Endothelial cell of umbilical vein (primary cell): ENCODE measurements around the gene RPS8. TPM values are rescaled to one million over a fixed set of nuclear protein-coding genes. Genes with fewer than 3 reads are reported as not detected.

ENCODE experiments used
- BruUV-seq: library from RNA; stranded (reverse); fragments of 400-500 nt; replicated peaks from 2 replicates; lab custom pipeline; 2021; lab: Mats Ljungman, UMichigan
- CTCF ChIA-PET: fragments of 300-600, 350-600 bp; sonication (Branson Sonifier 250); formaldehyde crosslinking; loops from one replicate; lab custom pipeline; 2021; ENCODE audit warnings: antibody characterized with exemption, inconsistent platforms; lab: Charles Lee
- POLR2A ChIA-PET: fragments of 300-600, 350-600 bp; sonication (Branson Sonifier 250); formaldehyde crosslinking; loops from one replicate; lab custom pipeline; 2021; ENCODE audit warnings: antibody characterized with exemption, inconsistent platforms; lab: Charles Lee
- DNase-seq: peaks from one replicate; pipeline ENCODE4 v3.0.0-alpha.2; 2011; ENCODE audit warnings: low read depth, low spot score
- FAIRE-seq: peaks from 2 replicates; lab custom pipeline; 2011; peaks lifted over from hg19 to GRCh38; lab: Jason Lieb, UNC
- H2AFZ ChIP-seq: 2 replicates; pipeline ENCODE4 v1.6.0; 2012; ENCODE audit warnings: low read depth, low read length, control low read depth, inconsistent platforms
- H3K27ac ChIP-seq: 2 replicates; pipeline ENCODE4 v1.5.1; 2011; ENCODE audit warnings: low read depth, mild to moderate bottlenecking, control low read depth, low read length, moderate library complexity; ENCODE audit not compliant: insufficient read depth
- H3K27me3 ChIP-seq, 2 experiments: 2 replicates each; pipeline versions ENCODE4 v1.6.0 to v1.6.1; 2011; ENCODE audit warnings: low read length in 2 of 2, mixed read lengths in 1 of 2; ENCODE audit not compliant: control insufficient read depth in 2 of 2, insufficient read depth in 2 of 2
- H3K36me3 ChIP-seq, 2 experiments: 2 replicates in 1 of 2; 3 replicates in 1 of 2; pipeline ENCODE4 v1.5.1; 2011; ENCODE audit warnings: low read length in 2 of 2, mild to moderate bottlenecking in 1 of 2, moderate library complexity in 1 of 2; ENCODE audit not compliant: control insufficient read depth in 2 of 2, insufficient read depth in 2 of 2; ENCODE audit errors: extremely low read depth in 1 of 2
- H3K4me1 ChIP-seq: 3 replicates; pipeline ENCODE4 v1.5.1; 2011; ENCODE audit warnings: mild to moderate bottlenecking, low read length; ENCODE audit not compliant: control insufficient read depth, insufficient read depth; ENCODE audit errors: extremely low read depth
- H3K4me2 ChIP-seq: 2 replicates; pipeline ENCODE4 v1.6.1; 2011; ENCODE audit warnings: low read length, control low read depth, mixed read lengths; ENCODE audit not compliant: insufficient read depth
- H3K4me3 ChIP-seq, 3 experiments: fragments of 200-600 bp in 1 of 3; sonication (generic), shearing (Covaris generic) in 1 of 3; replicated peaks in 1 of 3; 2 replicates each; pipeline ENCODE4 v1.5.1; 2011 to 2016; ENCODE audit warnings: control low read depth in 3 of 3, low read length in 3 of 3, mild to moderate bottlenecking in 2 of 3, inconsistent platforms in 1 of 3, low read depth in 1 of 3, moderate library complexity in 1 of 3; ENCODE audit not compliant: insufficient read depth in 1 of 3
- H3K79me2 ChIP-seq: 2 replicates; pipeline ENCODE4 v1.6.0; 2012; ENCODE audit warnings: low read length, inconsistent platforms; ENCODE audit not compliant: control insufficient read depth, insufficient read depth
- H3K9ac ChIP-seq: replicated peaks from 2 replicates; pipeline ENCODE3; 2011; ENCODE audit warnings: low read length, control low read depth; ENCODE audit not compliant: insufficient read depth; ENCODE audit errors: extremely low read depth
- H3K9me1 ChIP-seq: replicated peaks from 3 replicates; pipeline ENCODE4 v1.6.0; 2011; ENCODE audit warnings: mild to moderate bottlenecking, low read length; ENCODE audit not compliant: control insufficient read depth, insufficient read depth; ENCODE audit errors: extremely low read depth
- H3K9me3 ChIP-seq: replicated peaks from 2 replicates; pipeline ENCODE4 v1.5.1; 2012; ENCODE audit warnings: low read length, inconsistent platforms; ENCODE audit not compliant: control insufficient read depth, insufficient read depth
- H4K20me1 ChIP-seq: replicated peaks from 2 replicates; pipeline ENCODE3; 2011; ENCODE audit warnings: mild to moderate bottlenecking, low read length; ENCODE audit not compliant: control insufficient read depth, insufficient read depth; ENCODE audit errors: extremely low read depth
- CTCF ChIP-seq, 2 donors: IDR thresholded peaks; 1 replicate in 1 of 2; 2 replicates in 1 of 2; pipeline ENCODE4 v1.5.1; 2011; ENCODE audit warnings: low read length in 2 of 2, mild to moderate bottlenecking in 2 of 2, moderate library complexity in 2 of 2, control low read depth in 1 of 2, inconsistent platforms in 1 of 2, low read depth in 1 of 2; ENCODE audit not compliant: insufficient read depth in 1 of 2; ENCODE audit errors: extremely low read depth in 1 of 2
- EZH2 ChIP-seq: IDR thresholded peaks from 2 replicates; pipeline ENCODE4 v1.6.1; 2012; ENCODE audit warnings: borderline replicate concordance, low read depth, mild to moderate bottlenecking, moderate library complexity, low read length, inconsistent platforms; ENCODE audit not compliant: severe bottlenecking
- FOS ChIP-seq: IDR thresholded peaks from 2 replicates; pipeline ENCODE4 v1.6.1; 2011; ENCODE audit warnings: mild to moderate bottlenecking, low read length, moderate library complexity, borderline replicate concordance; ENCODE audit not compliant: insufficient read depth
- GATA2 ChIP-seq: IDR thresholded peaks from 2 replicates; pipeline ENCODE4 v1.7.0; 2011; ENCODE audit warnings: low read depth, mild to moderate bottlenecking, moderate library complexity, mixed read lengths, low read length; ENCODE audit not compliant: insufficient read length, insufficient read depth
- JUN ChIP-seq: IDR thresholded peaks from 2 replicates; pipeline ENCODE4 v1.6.1; 2011; ENCODE audit warnings: borderline replicate concordance, low read depth; ENCODE audit not compliant: insufficient read length, insufficient read depth
- MYC ChIP-seq: IDR thresholded peaks from one replicate; pipeline ENCODE4 v1.6.1; 2011; ENCODE audit warnings: mild to moderate bottlenecking, low read depth, low read length
- POLR2A ChIP-seq: IDR thresholded peaks from 2 replicates; pipeline ENCODE4 v1.6.1; 2012; ENCODE audit warnings: low read depth, mild to moderate bottlenecking, control low read depth, low read length
- POLR2AphosphoS5 ChIP-seq: IDR thresholded peaks from 2 replicates; pipeline ENCODE4 v1.6.1; 2012; ENCODE audit warnings: low read depth, mild to moderate bottlenecking, control low read depth, low read length, moderate library complexity; ENCODE audit not compliant: insufficient read depth
- dilution Hi-C: fragments of 300-500 bp; cut with MboI; formaldehyde crosslinking; loops from one replicate; pipeline ENCODE4 v1.15.0; 2019; ENCODE audit warnings: low sequenced_read_pairs; ENCODE audit not compliant: extremely low pct_ligation_motif_present
- intact Hi-C: fragments of 100-400 bp; cut with micrococcal nuclease; formaldehyde crosslinking; loops from one replicate; pipeline ENCODE4 v1.10.0; 2022
- polyA plus RNA-seq, 4 experiments: library from polyadenylated mRNA; depleted of rRNA in 3 of 4; stranded (reverse) in 3 of 4; unstranded in 1 of 4; fragments of >200 nt; gene quantifications; 2 replicates each; pipeline versions ENCODE4 v1.2.1 to v1.2.3, GENCODE V29; 2011 to 2012; ENCODE audit warnings: missing spikeins in 1 of 4
- total RNA-seq: library from RNA; stranded (reverse); gene quantifications from 2 replicates; pipeline ENCODE4 v1.2.3, GENCODE V29; 2021
- TF ChIP-seq, protein P1 (sequence below): IDR thresholded peaks from 2 replicates; pipeline ENCODE4 v1.6.1; 2011; ENCODE audit not compliant: insufficient read depth, insufficient read length

Gene RPS8
- total and polyA plus RNA-seq, 2 donors (not counting 3 experiments of a cell fraction or from before 2014, with no cell fraction given): 1,842 to 2,306 TPM

- Histone ChIP-seq H3K27me3 (no peaks in the 10 kb centered on the region), H3K9ac (no peak overlapping the region), H3K4me1 (peaks cover 4% of the 10 kb centered on the region), H3K36me3 (no peaks in the 10 kb centered on the region), H3K79me2 (no peaks in the 10 kb centered on the region), H3K9me1 (no peaks in the 10 kb centered on the region), H3K27ac (no peak overlapping the region), H2AFZ (no peak overlapping the region), H3K4me2 (no peak overlapping the region), H4K20me1 (no peaks in the 10 kb centered on the region), H3K9me3 (no peaks in the 10 kb centered on the region), H3K4me3 (no peak overlapping the region)
- FAIRE-seq (no peak), DNase-seq (no peak)
- ChIA-PET POLR2A (interaction anchor here (0.6 to 1.9 kb wide), 4 partner anchors 9 to 702 kb away, joined by 4 to 6 read pairs (median 4); partner anchors contain the start of genes PLK3 and RPS8), CTCF (interaction anchor here (0.6 to 4.2 kb wide), 9 partner anchors 9 to 549 kb away, joined by 3 to 27 read pairs (median 3); partner anchors contain the start of genes HECTD3, MUTYH, PLK3 and RNU5D-1)
- intact Hi-C loops: no loop called here
- BruUV-seq: no TSS peak
- TF ChIP-seq, protein P1, sequence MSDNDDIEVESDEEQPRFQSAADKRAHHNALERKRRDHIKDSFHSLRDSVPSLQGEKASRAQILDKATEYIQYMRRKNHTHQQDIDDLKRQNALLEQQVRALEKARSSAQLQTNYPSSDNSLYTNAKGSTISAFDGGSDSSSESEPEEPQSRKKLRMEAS: no peak
- TF ChIP-seq POLR2A: no peak
- TF ChIP-seq FOS: no peak
- TF ChIP-seq EZH2: no peak
- TF ChIP-seq GATA2: no peak
- no peak for TF ChIP-seq MYC
- TF ChIP-seq JUN: no peak
- TF ChIP-seq POLR2AphosphoS5: no peak
- TF ChIP-seq CTCF (IDR thresholded peaks at IDR 0.05; ENCODE audit: extremely low read depth in 1 of 2, insufficient read depth in 1 of 2, low read depth in 1 of 2, low read length in 2 of 2): no peak
- dilution Hi-C loops: no loop called here
Measured at GRCh38 chr1:44790968-44791801, 15.8 kb downstream of the RPS8 start.
